GM12875 (cell line): ENCODE measurements around the gene ATP10B.
"Not testable (repeated sequence)": the region's sequence is repeated elsewhere in the genome, so short reads cannot be mapped to it uniquely, and the experiment has no call there.

Source experiments
- H3K4me3 ChIP-seq: one replicate; pipeline ENCODE4 v1.5.1; 2011; ENCODE audit warnings: low read depth, low read length, control low read depth
- CTCF ChIP-seq: IDR thresholded peaks from 2 replicates; pipeline ENCODE4 v1.5.1; 2011; ENCODE audit warnings: low read depth, mild to moderate bottlenecking, control low read depth, inconsistent platforms, low read length, moderate library complexity, borderline replicate concordance; ENCODE audit not compliant: insufficient read depth

The ATP10B gene

GRCh38 chr5:160852049-160852448 lies at the start of gene ATP10B:
Gene ATP10B, minus strand, starts transcription at chr5:160852211. Its CDS starts 164,137 bp downstream, at chr5:160688074.
- no peak for TF ChIP-seq CTCF
- no peak within 1 kb of the TSS for H3K4me3 ChIP-seq

- no peak for TF ChIP-seq CTCF
Measured at GRCh38 chr5:160901656-160902055, 49.6 kb upstream of the ATP10B start.

DNA sequence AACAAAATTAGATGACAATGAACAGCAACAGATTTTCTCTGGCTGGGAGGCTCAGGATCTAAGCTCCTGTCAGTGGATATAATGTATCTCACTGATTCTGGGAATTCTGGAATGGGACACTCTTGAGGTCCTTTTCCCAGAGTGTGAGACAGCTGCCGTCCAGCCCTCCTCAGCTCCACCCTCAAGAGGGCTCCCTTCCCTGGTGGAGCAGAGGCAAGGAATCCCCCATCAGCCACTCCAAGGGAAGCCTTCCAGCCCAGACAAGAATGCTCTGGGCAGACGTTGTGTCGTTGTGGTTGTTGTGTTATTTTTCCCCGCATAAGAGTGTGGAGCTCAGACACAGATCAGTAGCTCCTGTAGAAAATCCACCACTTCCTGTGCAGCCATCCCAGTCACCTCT lies 47.7 kb upstream of the ATP10B start:
- H3K4me3 ChIP-seq = no peak overlapping the region
- no peak for TF ChIP-seq CTCF

More at GRCh38 chr5:160901656-160902055, 49.6 kb upstream of the ATP10B start:
- H3K4me3 ChIP-seq = no peak overlapping the region

DNA sequence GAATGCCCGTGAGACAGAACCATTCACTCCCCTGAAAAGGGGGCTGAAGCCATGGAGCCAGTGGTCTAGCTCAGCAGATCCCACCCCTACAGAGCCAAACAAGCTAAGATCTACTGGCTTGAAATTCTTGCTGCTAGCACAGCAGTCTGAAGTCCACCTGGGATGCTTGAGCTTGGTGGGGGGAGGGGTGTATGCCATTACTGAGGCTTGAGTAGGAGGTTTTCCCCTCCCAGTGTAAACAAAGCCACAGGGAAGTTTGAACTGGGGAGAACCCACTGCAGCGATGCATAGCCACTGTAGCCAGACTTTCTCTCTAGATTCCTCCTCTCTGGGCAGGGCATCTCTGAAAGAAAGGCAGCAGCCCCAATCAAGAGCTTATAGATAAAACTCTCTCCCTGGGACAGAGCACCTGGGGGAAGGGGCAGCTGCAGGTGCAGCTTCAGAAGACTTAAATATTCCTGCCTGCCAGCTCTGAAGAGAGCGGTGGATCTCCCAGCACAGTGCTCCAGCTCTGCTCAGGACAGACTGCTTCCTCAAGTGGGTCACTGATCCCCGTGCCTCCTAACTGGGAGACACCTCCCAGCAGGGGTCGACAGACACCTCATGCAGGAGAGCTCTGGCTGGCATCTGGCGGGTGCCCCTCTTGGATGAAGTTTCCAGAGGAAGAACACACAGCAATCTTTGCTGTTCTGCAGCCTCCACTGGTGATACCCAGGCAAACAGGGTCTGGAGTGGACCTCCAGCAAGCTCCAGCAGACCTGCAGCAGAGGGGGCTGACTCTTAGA lies 41.4 kb upstream of the ATP10B start:
- not testable (repeated sequence) for H3K4me3 ChIP-seq

DNA sequence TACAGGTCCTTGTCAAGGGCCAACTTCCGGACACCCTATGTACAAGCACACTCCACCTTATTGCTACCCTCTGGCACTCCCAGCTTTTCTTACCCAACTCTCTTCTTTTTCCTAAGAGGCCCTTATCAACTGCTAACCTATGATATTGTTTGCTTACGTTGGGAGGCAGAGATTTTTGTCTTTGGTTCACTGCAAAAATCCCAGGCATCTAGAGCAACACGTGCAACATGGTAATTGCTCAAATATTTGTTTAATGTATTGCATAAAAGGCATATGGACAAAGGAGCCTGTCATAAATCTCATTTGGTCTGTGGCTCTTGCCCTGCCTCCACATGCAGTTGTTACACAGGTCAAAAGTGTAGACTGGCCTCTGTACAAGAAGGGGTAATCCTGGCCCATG lies 35.8 kb upstream of the ATP10B start:
- no peak overlapping the region for H3K4me3 ChIP-seq
- TF ChIP-seq CTCF = no peak

- H3K4me3 ChIP-seq = not testable (repeated sequence)
Measured at GRCh38 chr5:160873560-160874200, 21.7 kb upstream of the ATP10B start.

GRCh38 chr5:160869989-160870521 lies 18.0 kb upstream of the ATP10B start:
- H3K4me3 ChIP-seq = no peak overlapping the region
- TF ChIP-seq CTCF = no peak

GRCh38 chr5:160867976-160868375 lies 16.0 kb upstream of the ATP10B start:
- no peak for TF ChIP-seq CTCF
- H3K4me3 ChIP-seq = no peak overlapping the region
